HCT116 (cell line): ENCODE measurements around the gene USP54. TPM values are rescaled to one million over a fixed set of nuclear protein-coding genes. Genes with fewer than 3 reads are reported as not detected.

Source experiments
- ATAC-seq: fragments of 200-7000 bp; cut with Tn5 transposase; 2 replicates; pipeline ENCODE4 v1.9.1; 2020; ENCODE audit warnings: mild to moderate bottlenecking, moderate library complexity
- BruUV-seq: library from RNA; stranded (reverse); fragments of 400-500 nt; replicated peaks from 2 replicates; lab custom pipeline; 2021; lab: Mats Ljungman, UMichigan
- CTCF ChIA-PET: fragments of 300-600 bp; sonication (Branson Sonifier 250); formaldehyde crosslinking; loops from one replicate; lab custom pipeline; 2021; ENCODE audit warnings: antibody characterized with exemption; lab: Charles Lee
- POLR2A ChIA-PET: fragments of 300-600, 350-600 bp; sonication (Branson Sonifier 250); formaldehyde crosslinking; loops from one replicate; lab custom pipeline; 2021; ENCODE audit warnings: antibody characterized with exemption; lab: Charles Lee
- RAD21 ChIA-PET, 2 experiments: fragments of 300-600 bp; sonication (Branson Sonifier 250); formaldehyde crosslinking; loops; one replicate each; lab custom pipeline; 2023; ENCODE audit warnings: low total read pairs in 2 of 2; ENCODE audit not compliant: uncharacterized antibody in 2 of 2, unreplicated experiment in 2 of 2, low non-redundant PET in 1 of 2; lab: Charles Lee
- DNase-seq: peaks from one replicate; pipeline ENCODE4 v3.0.0-alpha.2; 2010; ENCODE audit warnings: low read depth, low spot score
- H2AFZ ChIP-seq: fragments of 200-600 bp; shearing (Covaris generic), sonication (generic); 2 replicates; pipeline ENCODE4 v1.6.1; 2017; ENCODE audit warnings: low read depth, mixed run types, mixed read lengths, antibody characterized with exemption, low read length; ENCODE audit not compliant: poor library complexity, severe bottlenecking
- H3K27ac ChIP-seq: 2 replicates; pipeline ENCODE4 v1.5.1; 2012; ENCODE audit warnings: low read depth, low read length
- H3K27me3 ChIP-seq: fragments of 200-600 bp; sonication (generic); 2 replicates; pipeline ENCODE4 v1.6.1; 2016; ENCODE audit warnings: mixed run types, low read length, mixed read lengths; ENCODE audit not compliant: insufficient read depth
- H3K36me3 ChIP-seq, 2 experiments: fragments of 200-500 bp in 1 of 2; fragments of 200-600 bp in 1 of 2; sonication (Bioruptor generic) in 1 of 2; sonication (generic) in 1 of 2; 2 replicates each; pipeline versions ENCODE4 v1.5.1 to v1.6.1; 2014 to 2016; ENCODE audit warnings: low read length in 2 of 2, inconsistent platforms in 1 of 2, mixed read lengths in 1 of 2, mixed run types in 1 of 2; ENCODE audit not compliant: insufficient read depth in 2 of 2, control insufficient read depth in 1 of 2
- H3K4me1 ChIP-seq, 2 experiments: fragments of 200-600 bp in 1 of 2; sonication (generic) in 1 of 2; 2 replicates each; pipeline versions ENCODE4 v1.5.1 to v1.6.1; 2012 to 2017; ENCODE audit warnings: low read length in 2 of 2, inconsistent platforms in 1 of 2, mild to moderate bottlenecking in 1 of 2, mixed read lengths in 1 of 2, mixed run types in 1 of 2, moderate library complexity in 1 of 2; ENCODE audit not compliant: insufficient read depth in 2 of 2, control insufficient read depth in 1 of 2
- H3K4me2 ChIP-seq: fragments of 200-600 bp; sonication (generic); 2 replicates; pipeline ENCODE4 v1.6.1; 2017; ENCODE audit warnings: mixed run types, low read length, mixed read lengths
- H3K4me3 ChIP-seq, 2 experiments: fragments of 200-600 bp in 1 of 2; sonication (generic) in 1 of 2; replicated peaks in 1 of 2; 2 replicates each; pipeline ENCODE4 v1.5.1; 2011 to 2016; ENCODE audit warnings: low read length in 2 of 2, control low read depth in 1 of 2, low read depth in 1 of 2, mild to moderate bottlenecking in 1 of 2, mixed read lengths in 1 of 2, mixed run types in 1 of 2
- H3K79me2 ChIP-seq: fragments of 200-600 bp; sonication (generic); 2 replicates; pipeline ENCODE4 v1.6.1; 2017; ENCODE audit warnings: mild to moderate bottlenecking, mixed run types, low read length, moderate library complexity, mixed read lengths; ENCODE audit not compliant: insufficient read depth
- H3K9ac ChIP-seq: fragments of 200-600 bp; sonication (generic); 2 replicates; pipeline ENCODE4 v1.6.1; 2016; ENCODE audit warnings: low read length, mixed read lengths
- H3K9me2 ChIP-seq: fragments of 200-600 bp; sonication (generic), shearing (Covaris generic); 2 replicates; pipeline ENCODE4 v1.6.1; 2017; ENCODE audit warnings: mixed run types, mild to moderate bottlenecking, moderate library complexity; ENCODE audit not compliant: insufficient read depth
- H3K9me3 ChIP-seq, 2 experiments: fragments of 200-500 bp in 1 of 2; fragments of 200-600 bp in 1 of 2; sonication (Bioruptor generic) in 1 of 2; sonication (generic) in 1 of 2; 2 replicates each; pipeline ENCODE4 v1.6.1; 2014 to 2017; ENCODE audit warnings: low read length in 2 of 2, mixed read lengths in 2 of 2, inconsistent platforms in 1 of 2, low read depth in 1 of 2, mild to moderate bottlenecking in 1 of 2, mixed run types in 1 of 2, moderate library complexity in 1 of 2; ENCODE audit not compliant: control insufficient read depth in 1 of 2, insufficient read depth in 1 of 2
- H4K20me1 ChIP-seq: fragments of 200-600 bp; sonication (generic), shearing (Covaris generic); 2 replicates; pipeline ENCODE4 v1.6.1; 2017; ENCODE audit warnings: mixed run types, mild to moderate bottlenecking, moderate library complexity; ENCODE audit not compliant: insufficient read depth
- CEBPB ChIP-seq: IDR thresholded peaks from 2 replicates; pipeline ENCODE4 v1.6.1; 2012; ENCODE audit warnings: low read depth
- CTCF ChIP-seq, 3 experiments: fragments of 200-600 bp in 1 of 3; sonication (generic) in 1 of 3; IDR thresholded peaks in 2 of 3; conservative IDR thresholded peaks in 1 of 3; 2 replicates each; pipeline ENCODE4 v1.5.1; 2012 to 2017; ENCODE audit warnings: low read depth in 2 of 3, low read length in 2 of 3, antibody characterized with exemption in 1 of 3, borderline replicate concordance in 1 of 3, control low read depth in 1 of 3, mild to moderate bottlenecking in 1 of 3, mixed read lengths in 1 of 3, mixed run types in 1 of 3, moderate library complexity in 1 of 3; ENCODE audit not compliant: insufficient read depth in 1 of 3
- EGR1 ChIP-seq: IDR thresholded peaks from 2 replicates; pipeline ENCODE4 v1.6.1; 2012; ENCODE audit warnings: low read depth
- ELF1 ChIP-seq: IDR thresholded peaks from 2 replicates; pipeline ENCODE4 v1.6.1; 2012; ENCODE audit warnings: low read depth, borderline replicate concordance
- EZH2phosphoT487 ChIP-seq: fragments of 200-600 bp; IDR thresholded peaks from 2 replicates; pipeline ENCODE4 v1.6.1; 2018; ENCODE audit warnings: antibody characterized with exemption, borderline replicate concordance
- FOSL1 ChIP-seq: IDR thresholded peaks from 2 replicates; pipeline ENCODE4 v1.6.1; 2012; ENCODE audit warnings: low read depth
- MAX ChIP-seq: IDR thresholded peaks from 2 replicates; pipeline ENCODE4 v1.6.1; 2012
- POLR2A ChIP-seq: IDR thresholded peaks from 2 replicates; pipeline ENCODE4 v1.7.0; 2011; ENCODE audit warnings: borderline replicate concordance; ENCODE audit not compliant: insufficient read depth, insufficient read length; ENCODE audit errors: extremely low read depth
- POLR2AphosphoS5 ChIP-seq: IDR thresholded peaks from 2 replicates; pipeline ENCODE4 v1.6.1; 2011; ENCODE audit warnings: mild to moderate bottlenecking, low read depth, low read length, moderate library complexity
- RAD21 ChIP-seq: IDR thresholded peaks from 2 replicates; pipeline ENCODE4 v1.6.1; 2012; ENCODE audit warnings: low read depth, mild to moderate bottlenecking
- SP1 ChIP-seq: IDR thresholded peaks from 2 replicates; pipeline ENCODE4 v1.6.1; 2012; ENCODE audit warnings: low read depth
- TCF7L2 ChIP-seq: IDR thresholded peaks from 2 replicates; pipeline ENCODE4 v1.7.0; 2011; ENCODE audit warnings: borderline replicate concordance, inconsistent platforms; ENCODE audit not compliant: insufficient read depth, insufficient read length; ENCODE audit errors: extremely low read depth
- YY1 ChIP-seq: IDR thresholded peaks from 2 replicates; pipeline ENCODE4 v1.6.1; 2011; ENCODE audit warnings: low read length, low read depth, moderate library complexity, mild to moderate bottlenecking; ENCODE audit not compliant: insufficient replicate concordance; ENCODE audit errors: extremely low read depth
- ZFX ChIP-seq: fragments of 450-650 bp; IDR thresholded peaks from 2 replicates; pipeline ENCODE4 v1.6.1; 2017
- ZNF274 ChIP-seq: fragments of 200-500 bp; sonication (Bioruptor generic); IDR thresholded peaks from 2 replicates; pipeline ENCODE4 v1.6.1; 2014; ENCODE audit warnings: mild to moderate bottlenecking, low read depth, low read length, inconsistent platforms
- intact Hi-C: fragments of 100-400 bp; cut with micrococcal nuclease; formaldehyde crosslinking; loops from 2 replicates; pipeline ENCODE4 v1.10.0; 2022
- total RNA-seq: library from RNA; stranded (reverse); gene quantifications from one replicate; pipeline ENCODE4 v1.2.1, GENCODE V29; 2021; ENCODE audit not compliant: unreplicated experiment
- TF ChIP-seq, protein P1 (sequence below): IDR thresholded peaks from 2 replicates; pipeline ENCODE4 v1.6.1; 2012
- TF ChIP-seq, protein P2 (sequence below): IDR thresholded peaks from 2 replicates; pipeline ENCODE4 v1.6.1; 2012; ENCODE audit warnings: low read depth
- TF ChIP-seq, protein P3 (sequence below): IDR thresholded peaks from 2 replicates; pipeline ENCODE4 v1.6.1; 2011; ENCODE audit warnings: mild to moderate bottlenecking, low read length, moderate library complexity; ENCODE audit not compliant: insufficient replicate concordance; ENCODE audit errors: extremely low read depth

USP54 gene
- total RNA-seq, 1 experiment from 2014 or later, result 28.0 TPM

GRCh38 chr10:73519336-73519735, 71.8 kb downstream of the USP54 start:
- intact Hi-C loops, result no loop called here
- POLR2A ChIA-PET, result no interaction called here
- no peak for ATAC-seq

More at GRCh38 chr10:73519336-73519735, 71.8 kb downstream of the USP54 start:
- no peaks in the 10 kb centered on the region for H3K4me1 ChIP-seq
- no peak overlapping the region for H3K4me3 ChIP-seq
- no peak for DNase-seq
- H2AFZ ChIP-seq, result no peak overlapping the region
- CTCF ChIA-PET, result interaction anchor here (0.8 kb wide), 1 partner anchor 256 kb away, joined by 3 read pairs; no protein-coding TSS in a partner anchor
- no peaks in the 10 kb centered on the region for H3K27me3 ChIP-seq
- TF ChIP-seq POLR2AphosphoS5, result no peak
- TF ChIP-seq ZFX, result no peak
- no peak for TF ChIP-seq ELF1
- TF ChIP-seq POLR2A, result no peak
- TF ChIP-seq CEBPB, result no peak
- no peak for TF ChIP-seq SP1
- TF ChIP-seq RAD21, result no peak
- TF ChIP-seq ZNF274, result no peak
- TF ChIP-seq, protein P1, sequence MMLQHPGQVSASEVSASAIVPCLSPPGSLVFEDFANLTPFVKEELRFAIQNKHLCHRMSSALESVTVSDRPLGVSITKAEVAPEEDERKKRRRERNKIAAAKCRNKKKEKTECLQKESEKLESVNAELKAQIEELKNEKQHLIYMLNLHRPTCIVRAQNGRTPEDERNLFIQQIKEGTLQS, result no peak
- no peak for TF ChIP-seq CTCF (IDR thresholded peaks at IDR 0.05 in 2 of 3, conservative IDR thresholded peaks at IDR 0.05 in 1 of 3; ENCODE audit: borderline replicate concordance in 1 of 3, insufficient read depth in 1 of 3, low read depth in 2 of 3, low read length in 2 of 3)
- TF ChIP-seq, protein P2, sequence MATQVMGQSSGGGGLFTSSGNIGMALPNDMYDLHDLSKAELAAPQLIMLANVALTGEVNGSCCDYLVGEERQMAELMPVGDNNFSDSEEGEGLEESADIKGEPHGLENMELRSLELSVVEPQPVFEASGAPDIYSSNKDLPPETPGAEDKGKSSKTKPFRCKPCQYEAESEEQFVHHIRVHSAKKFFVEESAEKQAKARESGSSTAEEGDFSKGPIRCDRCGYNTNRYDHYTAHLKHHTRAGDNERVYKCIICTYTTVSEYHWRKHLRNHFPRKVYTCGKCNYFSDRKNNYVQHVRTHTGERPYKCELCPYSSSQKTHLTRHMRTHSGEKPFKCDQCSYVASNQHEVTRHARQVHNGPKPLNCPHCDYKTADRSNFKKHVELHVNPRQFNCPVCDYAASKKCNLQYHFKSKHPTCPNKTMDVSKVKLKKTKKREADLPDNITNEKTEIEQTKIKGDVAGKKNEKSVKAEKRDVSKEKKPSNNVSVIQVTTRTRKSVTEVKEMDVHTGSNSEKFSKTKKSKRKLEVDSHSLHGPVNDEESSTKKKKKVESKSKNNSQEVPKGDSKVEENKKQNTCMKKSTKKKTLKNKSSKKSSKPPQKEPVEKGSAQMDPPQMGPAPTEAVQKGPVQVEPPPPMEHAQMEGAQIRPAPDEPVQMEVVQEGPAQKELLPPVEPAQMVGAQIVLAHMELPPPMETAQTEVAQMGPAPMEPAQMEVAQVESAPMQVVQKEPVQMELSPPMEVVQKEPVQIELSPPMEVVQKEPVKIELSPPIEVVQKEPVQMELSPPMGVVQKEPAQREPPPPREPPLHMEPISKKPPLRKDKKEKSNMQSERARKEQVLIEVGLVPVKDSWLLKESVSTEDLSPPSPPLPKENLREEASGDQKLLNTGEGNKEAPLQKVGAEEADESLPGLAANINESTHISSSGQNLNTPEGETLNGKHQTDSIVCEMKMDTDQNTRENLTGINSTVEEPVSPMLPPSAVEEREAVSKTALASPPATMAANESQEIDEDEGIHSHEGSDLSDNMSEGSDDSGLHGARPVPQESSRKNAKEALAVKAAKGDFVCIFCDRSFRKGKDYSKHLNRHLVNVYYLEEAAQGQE, result no peak
- TF ChIP-seq EZH2phosphoT487, result no peak
- TF ChIP-seq EGR1, result no peak
- no peak for TF ChIP-seq TCF7L2
- no peak for TF ChIP-seq YY1
- TF ChIP-seq MAX, result no peak
- TF ChIP-seq, protein P3, sequence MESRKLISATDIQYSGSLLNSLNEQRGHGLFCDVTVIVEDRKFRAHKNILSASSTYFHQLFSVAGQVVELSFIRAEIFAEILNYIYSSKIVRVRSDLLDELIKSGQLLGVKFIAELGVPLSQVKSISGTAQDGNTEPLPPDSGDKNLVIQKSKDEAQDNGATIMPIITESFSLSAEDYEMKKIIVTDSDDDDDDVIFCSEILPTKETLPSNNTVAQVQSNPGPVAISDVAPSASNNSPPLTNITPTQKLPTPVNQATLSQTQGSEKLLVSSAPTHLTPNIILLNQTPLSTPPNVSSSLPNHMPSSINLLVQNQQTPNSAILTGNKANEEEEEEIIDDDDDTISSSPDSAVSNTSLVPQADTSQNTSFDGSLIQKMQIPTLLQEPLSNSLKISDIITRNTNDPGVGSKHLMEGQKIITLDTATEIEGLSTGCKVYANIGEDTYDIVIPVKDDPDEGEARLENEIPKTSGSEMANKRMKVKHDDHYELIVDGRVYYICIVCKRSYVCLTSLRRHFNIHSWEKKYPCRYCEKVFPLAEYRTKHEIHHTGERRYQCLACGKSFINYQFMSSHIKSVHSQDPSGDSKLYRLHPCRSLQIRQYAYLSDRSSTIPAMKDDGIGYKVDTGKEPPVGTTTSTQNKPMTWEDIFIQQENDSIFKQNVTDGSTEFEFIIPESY, result no peak
- no peak for TF ChIP-seq FOSL1
- H3K36me3 ChIP-seq, result peaks cover 0 to 11% of the 10 kb centered on the region in 2 experiments; a peak in 3 of 4 replicates
- H3K9me2 ChIP-seq, result no peaks in the 10 kb centered on the region
- RAD21 ChIA-PET, result no interaction called here
- no peak overlapping the region for H3K9ac ChIP-seq
- H3K79me2 ChIP-seq, result no peaks in the 10 kb centered on the region
- no TSS peak for BruUV-seq
- H4K20me1 ChIP-seq, result no peaks in the 10 kb centered on the region
- H3K27ac ChIP-seq, result no peak overlapping the region
- H3K9me3 ChIP-seq, result no peaks in the 10 kb centered on the region
- no peak overlapping the region for H3K4me2 ChIP-seq
